K562 (cell line): ENCODE data around the gene CSKMT. TPM values are rescaled to one million over a fixed set of nuclear protein-coding genes. Genes with fewer than 3 reads are reported as not detected.
A peak's percentile ranks its signal among the peaks of the same experiment; 100 is the strongest.

Experiments used
- BRCA1 ChIP-seq, 2 experiments: fragments of 450-650 bp in 1 of 2; sonication (generic) in 1 of 2; formaldehyde crosslinking in 1 of 2; IDR thresholded peaks; 2 replicates each; pipeline versions ENCODE4 v1.5.0 to v1.6.1; 2017 to 2020; ENCODE audit warnings: mild to moderate bottlenecking in 1 of 2, missing genetic modification reagents in 1 of 2
- CEBPG ChIP-seq, 3 experiments: fragments of 200-800 bp in 1 of 3; sonication (Bioruptor generic) in 1 of 3; sonication (generic) in 1 of 3; formaldehyde crosslinking in 1 of 3; IDR thresholded peaks in 2 of 3; conservative IDR thresholded peaks in 1 of 3; 2 replicates each; pipeline versions ENCODE4 v1.6.1 to v1.8.0; 2016 to 2022; ENCODE audit warnings: missing compliant biosample characterization in 2 of 3, missing genetic modification characterization in 2 of 3, mild to moderate bottlenecking in 1 of 3, missing genetic modification reagents in 1 of 3
- CHCHD3 ChIP-seq: fragments of 250-450 bp; sonication (Bioruptor Pico); IDR thresholded peaks from 2 replicates; pipeline ENCODE4 v2.1.2; 2022; ENCODE audit warnings: mild to moderate bottlenecking
- GTF2E2 ChIP-seq: fragments of 200-800 bp; sonication (Bioruptor generic); IDR thresholded peaks from 2 replicates; pipeline ENCODE4 v1.6.1; 2016; ENCODE audit warnings: missing genetic modification characterization, missing compliant biosample characterization
- KDM5B ChIP-seq: fragments of 200-600 bp; sonication (generic); IDR thresholded peaks from 2 replicates; pipeline ENCODE4 v1.6.1; 2012; ENCODE audit warnings: low read depth, mild to moderate bottlenecking, moderate library complexity, low read length, control low read depth, inconsistent platforms; ENCODE audit not compliant: insufficient replicate concordance
- MCM2 ChIP-seq: fragments of 450-650 bp; IDR thresholded peaks from 2 replicates; pipeline ENCODE4 v1.6.1; 2017; ENCODE audit warnings: low read depth, mild to moderate bottlenecking
- MCM7 ChIP-seq, 2 experiments: fragments of 450-650 bp; IDR thresholded peaks; 2 replicates each; pipeline ENCODE4 v1.6.1; 2016 to 2018
- MEF2A ChIP-seq: IDR thresholded peaks from 2 replicates; pipeline ENCODE4 v1.6.1; 2011; ENCODE audit warnings: low read depth, mild to moderate bottlenecking, low read length, moderate library complexity; ENCODE audit not compliant: control insufficient read depth
- NEUROD1 ChIP-seq: fragments of 150-350 bp; IDR thresholded peaks from 2 replicates; pipeline ENCODE4 v1.6.1; 2014; ENCODE audit warnings: borderline replicate concordance, low read length, low read depth; ENCODE audit not compliant: partially characterized antibody
- PHF21A ChIP-seq: fragments of 450-650 bp; IDR thresholded peaks from 2 replicates; pipeline ENCODE4 v1.6.1; 2017; ENCODE audit warnings: low read depth, borderline replicate concordance
- PHTF2 ChIP-seq: fragments of 250-450 bp; sonication (Bioruptor Pico); IDR thresholded peaks from 2 replicates; pipeline ENCODE4 v1.5.0; 2021; ENCODE audit warnings: mild to moderate bottlenecking
- RBM22 ChIP-seq: fragments of 200-400 bp; formaldehyde crosslinking; IDR thresholded peaks from 2 replicates; pipeline ENCODE4 v1.6.1; 2018; ENCODE audit warnings: low read length, low read depth; ENCODE audit not compliant: poor library complexity, severe bottlenecking
- RUNX1 ChIP-seq: sonication (generic); IDR thresholded peaks from 2 replicates; pipeline ENCODE4 v1.6.1; 2016; ENCODE audit warnings: antibody characterized with exemption, low read depth
- ZFP30 ChIP-seq: fragments of 250-450 bp; sonication (Bioruptor Pico); IDR thresholded peaks from 2 replicates; pipeline ENCODE4 v1.8.0; 2022; ENCODE audit warnings: moderate library complexity, mild to moderate bottlenecking, inconsistent platforms, borderline replicate concordance
- ZFP36 ChIP-seq: fragments of 150-350 bp; IDR thresholded peaks from 2 replicates; pipeline ENCODE4 v1.6.1; 2018; ENCODE audit warnings: low read length, low read depth; ENCODE audit not compliant: partially characterized antibody
- ZNF324 ChIP-seq: fragments of 250-450 bp; sonication (Bioruptor Pico); IDR thresholded peaks from 2 replicates; pipeline ENCODE4 v1.4.0; 2020; ENCODE audit warnings: mild to moderate bottlenecking
- ZNF354B ChIP-seq: fragments of 250-450 bp; sonication (Bioruptor Pico); IDR thresholded peaks from 2 replicates; pipeline ENCODE4 v1.4.0; 2020
- ZNF77 ChIP-seq: fragments of 250-450 bp; sonication (Bioruptor Pico); IDR thresholded peaks from 2 replicates; pipeline ENCODE4 v1.5.0; 2020
- polyA plus RNA-seq, 8 experiments: library from polyadenylated mRNA; depleted of rRNA in 4 of 8; stranded (reverse) in 5 of 8; unstranded in 3 of 8; fragments of >200 nt; fragmentation: Nextera tagmentation in 2 of 8; fragmentation: Illumina TruSeq in 1 of 8; extraction: Ambion mirVana in 2 of 8; extraction: Trizol in 1 of 8; gene quantifications; 2 replicates each; pipeline versions ENCODE4 v1.2.1 to v1.2.3, GENCODE V29; 2011 to 2014; ENCODE audit warnings: inconsistent platforms in 1 of 8, missing spikeins in 1 of 8
- total RNA-seq, 7 experiments: library from RNA; depleted of rRNA in 6 of 7; stranded (reverse); fragments of >200 nt in 6 of 7; fragmentation: Illumina TruSeq in 2 of 7; extraction: Trizol in 2 of 7; gene quantifications; 2 replicates each; pipeline versions ENCODE4 v1.2.1 to v1.2.3, GENCODE V29; 2011 to 2021; ENCODE audit warnings: low replicate concordance in 1 of 7
- TF ChIP-seq, protein P1 (sequence below): fragments of 250-450 bp; sonication (Bioruptor Pico); IDR thresholded peaks from 2 replicates; pipeline ENCODE4 v1.8.0; 2022; ENCODE audit warnings: inconsistent platforms, mild to moderate bottlenecking, moderate library complexity, borderline replicate concordance
- TF ChIP-seq, protein P2 (sequence below): fragments of 250-450 bp; sonication (Bioruptor Pico); IDR thresholded peaks from 2 replicates; pipeline ENCODE4 v1.5.0; 2022; ENCODE audit warnings: mild to moderate bottlenecking
- TF ChIP-seq, protein P3 (sequence below), 2 experiments: IDR thresholded peaks in 1 of 2; conservative IDR thresholded peaks in 1 of 2; 2 replicates each; pipeline ENCODE4 v1.6.1; 2016; ENCODE audit warnings: low read depth in 2 of 2, mild to moderate bottlenecking in 1 of 2, missing compliant biosample characterization in 1 of 2, missing genetic modification characterization in 1 of 2, moderate library complexity in 1 of 2

CSKMT gene
- total and polyA plus RNA-seq, 9 of the 15 experiments (the other 6 are each of a cell fraction or from before 2014, with no cell fraction given) = 10.3 to 108 (median 27.2) TPM

DNA sequence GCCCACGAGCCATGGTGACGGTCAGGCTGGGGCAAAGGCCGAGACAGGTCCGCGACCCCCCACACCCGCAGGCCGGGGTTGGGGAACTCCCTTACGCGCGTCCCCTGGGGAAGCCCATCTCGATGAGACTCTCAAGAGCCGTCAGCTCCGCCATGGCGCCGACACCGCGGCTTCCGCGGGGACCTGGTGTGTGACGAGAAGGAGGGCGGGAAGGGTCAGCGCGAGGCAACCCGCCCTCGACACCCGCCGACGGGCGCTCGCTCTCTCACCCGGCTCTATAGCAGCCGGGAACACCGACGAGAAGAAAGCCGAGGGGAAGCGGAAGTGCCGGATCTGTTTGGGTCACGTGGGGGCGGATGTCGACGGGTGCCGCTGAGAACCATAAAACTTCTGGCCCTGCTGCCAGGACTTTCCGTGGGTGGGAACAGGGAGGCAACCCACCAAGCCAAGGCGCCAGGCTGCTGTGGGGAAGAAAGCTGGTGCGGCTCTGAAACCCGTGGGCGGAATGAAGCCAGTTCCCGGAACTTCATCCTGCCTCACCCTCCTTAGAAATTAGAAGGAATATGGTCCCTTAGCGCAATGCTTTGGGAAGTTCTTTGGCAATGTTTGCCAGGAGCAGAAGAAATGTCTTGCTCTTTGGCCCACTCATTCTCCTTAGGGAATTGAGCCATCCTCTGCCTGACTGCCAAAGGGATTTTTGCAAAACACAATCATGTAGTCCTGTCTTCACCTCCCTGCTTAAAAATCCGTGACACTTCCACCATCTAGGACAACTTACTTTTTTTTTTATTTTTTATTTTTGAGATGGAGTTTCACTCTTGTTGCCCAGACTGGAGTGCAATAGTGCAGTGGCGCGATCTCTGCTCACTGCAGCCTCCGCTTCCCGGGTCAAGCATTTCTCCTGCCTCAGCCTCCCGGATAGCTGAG lies 13.9 kb downstream of the CSKMT start, which contains the start of gene UBXN1 (continued):
- TF ChIP-seq, protein P1, sequence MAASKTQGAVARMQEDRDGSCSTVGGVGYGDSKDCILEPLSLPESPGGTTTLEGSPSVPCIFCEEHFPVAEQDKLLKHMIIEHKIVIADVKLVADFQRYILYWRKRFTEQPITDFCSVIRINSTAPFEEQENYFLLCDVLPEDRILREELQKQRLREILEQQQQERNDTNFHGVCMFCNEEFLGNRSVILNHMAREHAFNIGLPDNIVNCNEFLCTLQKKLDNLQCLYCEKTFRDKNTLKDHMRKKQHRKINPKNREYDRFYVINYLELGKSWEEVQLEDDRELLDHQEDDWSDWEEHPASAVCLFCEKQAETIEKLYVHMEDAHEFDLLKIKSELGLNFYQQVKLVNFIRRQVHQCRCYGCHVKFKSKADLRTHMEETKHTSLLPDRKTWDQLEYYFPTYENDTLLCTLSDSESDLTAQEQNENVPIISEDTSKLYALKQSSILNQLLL = no peak
- TF ChIP-seq MCM7 (IDR thresholded peaks at IDR 0.05) (no peak), RBM22 (no peak), CEBPG (CRISPR knock-in tag; IDR thresholded peaks at IDR 0.05) (no peak), CEBPG (tag; conservative IDR thresholded peaks at IDR 0.05 in 1 of 2, IDR thresholded peaks at IDR 0.05 in 1 of 2) (0 out of 4 replicates have a peak, but pooled peaks of 1 of the 2 experiments have one; percentile 21), BRCA1 (IDR thresholded peaks at IDR 0.05) (no peak), BRCA1 (CRISPR knock-in tag; IDR thresholded peaks at IDR 0.05) (no peak), ZFP36 (no peak), ZNF324 (CRISPR knock-in tag) (no peak), MCM2 (no peak), ZNF354B (no peak), NEUROD1 (peak; percentile 56), RUNX1 (no peak), PHTF2 (CRISPR knock-in tag) (no peak), CHCHD3 (no peak), ZFP30 (no peak), PHF21A (no peak), KDM5B (peak; percentile 75), MEF2A (no peak), GTF2E2 (tag) (no peak), ZNF77 (CRISPR knock-in tag) (no peak)
- TF ChIP-seq, protein P2, sequence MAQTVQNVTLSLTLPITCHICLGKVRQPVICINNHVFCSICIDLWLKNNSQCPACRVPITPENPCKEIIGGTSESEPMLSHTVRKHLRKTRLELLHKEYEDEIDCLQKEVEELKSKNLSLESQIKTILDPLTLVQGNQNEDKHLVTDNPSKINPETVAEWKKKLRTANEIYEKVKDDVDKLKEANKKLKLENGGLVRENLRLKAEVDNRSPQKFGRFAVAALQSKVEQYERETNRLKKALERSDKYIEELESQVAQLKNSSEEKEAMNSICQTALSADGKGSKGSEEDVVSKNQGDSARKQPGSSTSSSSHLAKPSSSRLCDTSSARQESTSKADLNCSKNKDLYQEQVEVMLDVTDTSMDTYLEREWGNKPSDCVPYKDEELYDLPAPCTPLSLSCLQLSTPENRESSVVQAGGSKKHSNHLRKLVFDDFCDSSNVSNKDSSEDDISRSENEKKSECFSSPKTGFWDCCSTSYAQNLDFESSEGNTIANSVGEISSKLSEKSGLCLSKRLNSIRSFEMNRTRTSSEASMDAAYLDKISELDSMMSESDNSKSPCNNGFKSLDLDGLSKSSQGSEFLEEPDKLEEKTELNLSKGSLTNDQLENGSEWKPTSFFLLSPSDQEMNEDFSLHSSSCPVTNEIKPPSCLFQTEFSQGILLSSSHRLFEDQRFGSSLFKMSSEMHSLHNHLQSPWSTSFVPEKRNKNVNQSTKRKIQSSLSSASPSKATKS = no peak
- TF ChIP-seq, protein P3, sequence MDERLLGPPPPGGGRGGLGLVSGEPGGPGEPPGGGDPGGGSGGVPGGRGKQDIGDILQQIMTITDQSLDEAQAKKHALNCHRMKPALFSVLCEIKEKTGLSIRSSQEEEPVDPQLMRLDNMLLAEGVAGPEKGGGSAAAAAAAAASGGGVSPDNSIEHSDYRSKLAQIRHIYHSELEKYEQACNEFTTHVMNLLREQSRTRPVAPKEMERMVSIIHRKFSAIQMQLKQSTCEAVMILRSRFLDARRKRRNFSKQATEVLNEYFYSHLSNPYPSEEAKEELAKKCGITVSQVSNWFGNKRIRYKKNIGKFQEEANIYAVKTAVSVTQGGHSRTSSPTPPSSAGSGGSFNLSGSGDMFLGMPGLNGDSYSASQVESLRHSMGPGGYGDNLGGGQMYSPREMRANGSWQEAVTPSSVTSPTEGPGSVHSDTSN (CRISPR knock-in tag; IDR thresholded peaks at IDR 0.05; ENCODE audit: low read depth) = no peak
- TF ChIP-seq, protein P3 (tag; conservative IDR thresholded peaks at IDR 0.05; ENCODE audit: low read depth) = no peak
